Astrocyte (in vitro differentiated cells and primary cell): Measurements from ENCODE around the gene ADCY2.

ENCODE experiments used
- EZH2 ChIP-seq: IDR thresholded peaks from 2 replicates; pipeline ENCODE4 v1.6.1; 2012; ENCODE audit warnings: mild to moderate bottlenecking, low read length, inconsistent platforms; ENCODE audit not compliant: insufficient read depth
- TF ChIP-seq, protein P1 (sequence below): IDR thresholded peaks from 2 replicates; pipeline ENCODE4 v1.5.1; 2011; ENCODE audit warnings: low read depth, mild to moderate bottlenecking, inconsistent platforms, low read length, moderate library complexity; ENCODE audit not compliant: insufficient read depth

DNA sequence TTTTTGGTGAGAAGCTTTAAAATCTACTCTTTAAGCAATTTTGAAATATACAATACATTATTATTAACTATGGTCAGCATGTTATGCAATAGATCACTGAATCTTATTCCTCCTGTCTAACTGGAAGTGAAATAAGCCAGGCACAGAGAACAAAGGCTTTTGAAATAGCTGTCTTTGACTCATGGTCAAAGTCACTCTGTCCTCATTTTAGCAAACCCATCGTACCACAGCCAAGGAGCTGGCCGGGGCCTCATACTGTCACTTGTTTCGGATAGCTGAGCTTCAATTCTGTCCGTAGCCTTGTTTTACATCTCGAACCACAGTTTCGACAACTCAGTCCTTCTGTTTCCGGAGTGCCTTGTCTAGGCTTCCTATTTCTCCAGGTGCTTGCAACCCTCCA lies 19.2 kb downstream of the ADCY2 start:
- TF ChIP-seq, protein P1, sequence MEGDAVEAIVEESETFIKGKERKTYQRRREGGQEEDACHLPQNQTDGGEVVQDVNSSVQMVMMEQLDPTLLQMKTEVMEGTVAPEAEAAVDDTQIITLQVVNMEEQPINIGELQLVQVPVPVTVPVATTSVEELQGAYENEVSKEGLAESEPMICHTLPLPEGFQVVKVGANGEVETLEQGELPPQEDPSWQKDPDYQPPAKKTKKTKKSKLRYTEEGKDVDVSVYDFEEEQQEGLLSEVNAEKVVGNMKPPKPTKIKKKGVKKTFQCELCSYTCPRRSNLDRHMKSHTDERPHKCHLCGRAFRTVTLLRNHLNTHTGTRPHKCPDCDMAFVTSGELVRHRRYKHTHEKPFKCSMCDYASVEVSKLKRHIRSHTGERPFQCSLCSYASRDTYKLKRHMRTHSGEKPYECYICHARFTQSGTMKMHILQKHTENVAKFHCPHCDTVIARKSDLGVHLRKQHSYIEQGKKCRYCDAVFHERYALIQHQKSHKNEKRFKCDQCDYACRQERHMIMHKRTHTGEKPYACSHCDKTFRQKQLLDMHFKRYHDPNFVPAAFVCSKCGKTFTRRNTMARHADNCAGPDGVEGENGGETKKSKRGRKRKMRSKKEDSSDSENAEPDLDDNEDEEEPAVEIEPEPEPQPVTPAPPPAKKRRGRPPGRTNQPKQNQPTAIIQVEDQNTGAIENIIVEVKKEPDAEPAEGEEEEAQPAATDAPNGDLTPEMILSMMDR = no peak
- no peak for TF ChIP-seq EZH2
